Measurements from ENCODE around the gene DNAJB2. TPM values are rescaled to one million over a fixed set of nuclear protein-coding genes. Genes with fewer than 3 reads are reported as not detected.
A peak's percentile ranks its signal among the peaks of the same experiment; 100 is the strongest.

The DNAJB2 gene
- total RNA-seq, 3 donors from 2014 or later (not counting 1 experiment from before 2014, with no cell fraction given) = 70.3 to 108 (median 98.3) TPM

DNA sequence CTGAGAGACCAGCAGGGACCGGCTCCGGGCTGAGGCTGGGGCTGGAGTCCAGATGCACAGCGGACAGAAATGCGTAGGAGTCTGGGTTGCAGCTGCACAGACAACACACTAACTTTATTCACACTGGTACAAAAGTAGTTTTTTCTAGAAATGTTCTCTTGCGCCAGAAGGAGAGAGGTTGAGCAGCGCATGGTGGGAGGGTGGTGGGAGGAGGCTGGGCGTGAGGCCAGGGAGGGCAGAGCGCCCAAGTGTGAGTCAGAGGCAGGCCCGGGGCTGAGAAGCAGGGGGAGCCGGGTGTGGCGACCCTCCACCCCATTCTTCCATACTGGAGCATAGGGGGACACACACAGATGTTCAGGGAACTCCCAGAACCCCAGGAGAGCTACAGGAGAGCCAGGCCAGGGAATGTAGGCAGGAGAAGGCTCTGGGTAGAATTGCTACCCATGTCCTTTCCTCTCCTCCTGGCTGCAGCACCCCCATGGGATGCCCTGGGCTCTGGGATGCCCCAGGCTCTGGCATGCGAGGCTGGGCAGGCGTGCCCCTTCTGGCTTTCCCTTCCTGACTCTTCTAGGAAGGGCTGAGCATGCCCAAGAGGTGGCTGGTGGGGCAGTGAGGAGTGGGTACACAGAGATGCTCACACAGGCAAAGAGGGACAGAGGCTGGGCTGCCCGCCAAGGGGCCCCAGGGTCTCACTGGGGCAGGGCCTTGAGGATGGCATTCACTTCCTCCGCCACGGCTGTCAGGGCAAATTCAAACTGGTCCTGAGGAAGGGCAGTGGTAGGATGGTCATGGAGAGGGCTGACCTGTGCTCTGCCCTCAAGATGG lies 10.6 kb downstream of the DNAJB2 start:
- Mint-ChIP-seq H3K27ac (no peak overlapping the region), H3K4me1 (peaks cover 6 to 13% of the 10 kb centered on the region in 2 donors), H3K36me3 (no peaks in the 10 kb centered on the region), H3K27me3 (ENCODE audit: low read depth in 2 of 2) (no peaks in the 10 kb centered on the region), H3K4me3 (no peak overlapping the region), H3K9me3 (no peaks in the 10 kb centered on the region)
- 84% methylated on average over 16 of the region's 16 CpGs for WGBS (ENCODE audit: insufficient coverage)
- H3K27me3 ChIP-seq (ENCODE audit: control insufficient read depth, insufficient read depth, low read length) = no peaks in the 10 kb centered on the region
- no peaks in the 10 kb centered on the region for H3K9me3 ChIP-seq (ENCODE audit: control insufficient read depth, insufficient read depth, low read length)
- H3K36me3 ChIP-seq (ENCODE audit: control insufficient read depth, insufficient read depth, low read length) = peaks cover 15% of the 10 kb centered on the region
- no peak for ATAC-seq
- no peak overlapping the region for H3K4me3 ChIP-seq (ENCODE audit: low read length)
- TF ChIP-seq, protein P1, sequence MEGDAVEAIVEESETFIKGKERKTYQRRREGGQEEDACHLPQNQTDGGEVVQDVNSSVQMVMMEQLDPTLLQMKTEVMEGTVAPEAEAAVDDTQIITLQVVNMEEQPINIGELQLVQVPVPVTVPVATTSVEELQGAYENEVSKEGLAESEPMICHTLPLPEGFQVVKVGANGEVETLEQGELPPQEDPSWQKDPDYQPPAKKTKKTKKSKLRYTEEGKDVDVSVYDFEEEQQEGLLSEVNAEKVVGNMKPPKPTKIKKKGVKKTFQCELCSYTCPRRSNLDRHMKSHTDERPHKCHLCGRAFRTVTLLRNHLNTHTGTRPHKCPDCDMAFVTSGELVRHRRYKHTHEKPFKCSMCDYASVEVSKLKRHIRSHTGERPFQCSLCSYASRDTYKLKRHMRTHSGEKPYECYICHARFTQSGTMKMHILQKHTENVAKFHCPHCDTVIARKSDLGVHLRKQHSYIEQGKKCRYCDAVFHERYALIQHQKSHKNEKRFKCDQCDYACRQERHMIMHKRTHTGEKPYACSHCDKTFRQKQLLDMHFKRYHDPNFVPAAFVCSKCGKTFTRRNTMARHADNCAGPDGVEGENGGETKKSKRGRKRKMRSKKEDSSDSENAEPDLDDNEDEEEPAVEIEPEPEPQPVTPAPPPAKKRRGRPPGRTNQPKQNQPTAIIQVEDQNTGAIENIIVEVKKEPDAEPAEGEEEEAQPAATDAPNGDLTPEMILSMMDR (IDR thresholded peaks at IDR 0.05) = no peak
- peaks cover 5% of the 10 kb centered on the region for H3K4me1 ChIP-seq (ENCODE audit: control insufficient read depth, insufficient read depth, low read length)
- intact Hi-C loops (cut with micrococcal nuclease) = no loop called here
- DNase-seq = no peak
- no peak overlapping the region for H3K27ac ChIP-seq (ENCODE audit: low read length)

DNA sequence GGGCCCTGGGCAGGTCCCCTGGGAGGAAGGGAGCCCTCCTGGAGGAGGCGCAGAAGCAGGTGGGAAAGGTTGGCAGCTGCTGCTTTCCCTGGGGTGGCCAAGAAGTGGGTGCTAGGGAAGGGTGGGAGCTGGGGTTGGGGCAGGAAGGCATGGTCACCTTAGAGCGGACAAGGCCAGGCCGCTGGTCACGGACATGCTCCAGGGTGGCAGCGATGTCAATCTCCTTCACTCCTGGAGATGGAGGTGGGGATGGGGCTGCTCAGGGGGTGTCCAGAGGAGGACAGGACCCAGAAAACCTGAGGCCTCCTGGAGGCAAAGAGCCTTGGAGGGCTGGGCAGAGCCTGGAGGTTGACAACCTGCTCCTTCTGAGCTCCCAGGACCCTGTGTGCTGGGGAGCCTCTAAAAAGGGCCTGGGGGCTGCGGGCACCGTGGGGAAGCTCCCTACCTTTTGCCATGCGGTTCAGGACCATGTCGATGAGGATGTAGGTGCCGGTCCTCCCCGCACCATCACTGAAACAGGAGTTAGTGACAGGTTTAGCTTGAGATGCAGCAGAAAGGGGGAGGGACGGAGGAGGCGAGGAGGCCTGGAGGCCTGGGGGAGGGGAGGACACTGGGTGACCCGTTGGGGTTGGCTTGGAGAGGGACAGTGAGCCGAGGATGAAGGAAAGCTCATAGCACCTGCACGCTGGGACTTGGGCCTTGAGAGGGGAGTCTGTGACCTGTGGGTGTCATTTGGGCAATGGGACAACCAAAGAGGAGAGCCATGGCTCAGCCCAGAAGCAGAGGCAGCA lies 11.4 kb downstream of the DNAJB2 start:
- Histone ChIP-seq H3K4me1 (ENCODE audit: control insufficient read depth, insufficient read depth, low read length) (peaks cover 10% of the 10 kb centered on the region), H3K27me3 (ENCODE audit: control insufficient read depth, insufficient read depth, low read length) (no peaks in the 10 kb centered on the region), H3K36me3 (ENCODE audit: control insufficient read depth, insufficient read depth, low read length) (peaks cover 8% of the 10 kb centered on the region), H3K27ac (ENCODE audit: low read length) (no peak overlapping the region), H3K9me3 (ENCODE audit: control insufficient read depth, insufficient read depth, low read length) (no peaks in the 10 kb centered on the region), H3K4me3 (ENCODE audit: low read length) (no peak overlapping the region)
- H3K4me1 Mint-ChIP-seq = peaks cover 6 to 17% of the 10 kb centered on the region in 2 donors
- DNase-seq (no peak), ATAC-seq (no peak)
- H3K36me3 Mint-ChIP-seq = no peaks in the 10 kb centered on the region
- TF ChIP-seq, protein P1 (IDR thresholded peaks at IDR 0.05) = no peak
- no peak overlapping the region for H3K4me3 Mint-ChIP-seq
- H3K9me3 Mint-ChIP-seq = no peaks in the 10 kb centered on the region
- WGBS (ENCODE audit: insufficient coverage) = 91% methylated on average over 16 of the region's 16 CpGs
- no peaks in the 10 kb centered on the region for H3K27me3 Mint-ChIP-seq (ENCODE audit: low read depth in 2 of 2)
- peak overlapping the region in 1 of 2 donors; percentile 31 for H3K27ac Mint-ChIP-seq
- intact Hi-C loops (cut with micrococcal nuclease) = no loop called here

DNA sequence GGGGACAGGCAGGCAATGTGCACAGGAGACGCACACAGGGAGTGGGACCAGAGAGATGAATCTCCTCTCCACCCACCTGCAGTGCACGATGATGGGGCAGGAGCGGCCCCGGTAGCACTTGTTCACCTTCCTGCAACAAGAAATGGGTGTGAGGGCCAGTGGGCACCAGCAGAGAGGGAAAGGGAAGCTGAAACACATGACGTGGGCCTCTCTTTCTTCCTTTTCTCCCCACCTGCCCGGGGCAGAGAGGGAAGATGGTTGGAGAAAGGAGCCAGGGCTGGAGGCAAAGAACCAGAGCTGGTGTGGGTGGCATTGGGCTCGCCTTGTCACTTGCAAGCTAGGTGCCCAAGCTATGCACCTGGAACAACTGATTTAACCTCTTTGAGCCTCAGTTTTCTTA lies 12.2 kb downstream of the DNAJB2 start:
- peaks cover 6 to 17% of the 10 kb centered on the region in 2 donors for H3K4me1 Mint-ChIP-seq
- WGBS (ENCODE audit: insufficient coverage) = 100% methylated on average over 2 of the region's 7 CpGs
- H3K27me3 ChIP-seq (ENCODE audit: control insufficient read depth, insufficient read depth, low read length) = no peaks in the 10 kb centered on the region
- no peak for DNase-seq
- intact Hi-C loops (cut with micrococcal nuclease) = no loop called here
- H3K27ac Mint-ChIP-seq = peak overlapping the region in 1 of 2 donors; percentile 31
- H3K36me3 ChIP-seq (ENCODE audit: control insufficient read depth, insufficient read depth, low read length) = peaks cover 5% of the 10 kb centered on the region
- no peak overlapping the region for H3K4me3 ChIP-seq (ENCODE audit: low read length)
- H3K36me3 Mint-ChIP-seq = no peaks in the 10 kb centered on the region
- TF ChIP-seq, protein P1 (IDR thresholded peaks at IDR 0.05) = no peak
- H3K4me1 ChIP-seq (ENCODE audit: control insufficient read depth, insufficient read depth, low read length) = peaks cover 10% of the 10 kb centered on the region
- no peak overlapping the region for H3K4me3 Mint-ChIP-seq
- H3K9me3 ChIP-seq (ENCODE audit: control insufficient read depth, insufficient read depth, low read length) = no peaks in the 10 kb centered on the region
- ATAC-seq = no peak
- H3K27ac ChIP-seq (ENCODE audit: low read length) = no peak overlapping the region
- H3K9me3 Mint-ChIP-seq = no peaks in the 10 kb centered on the region
- peaks cover 0 to under 1% of the 10 kb centered on the region in 2 donors for H3K27me3 Mint-ChIP-seq (ENCODE audit: low read depth in 2 of 2)
